AG04450 (cell line): ENCODE measurements around the gene KRT75. TPM values are rescaled to one million over a fixed set of nuclear protein-coding genes. Genes with fewer than 3 reads are reported as not detected.
"Not testable (repeated sequence)": the region's sequence is repeated elsewhere in the genome, so short reads cannot be mapped to it uniquely, and the experiment has no call there.

Source experiments
- CTCF ChIA-PET: fragments of 300-600, 350-600 bp; formaldehyde crosslinking; extraction: SDS; loops from one replicate; lab custom pipeline; 2022; ENCODE audit warnings: antibody characterized with exemption, inconsistent platforms; lab: Charles Lee
- POLR2A ChIA-PET: fragments of 350-600 bp; formaldehyde crosslinking; extraction: SDS; loops from one replicate; lab custom pipeline; 2021; ENCODE audit warnings: antibody characterized with exemption, inconsistent platforms; lab: Yijun Ruan, JAX
- DNase-seq: peaks from one replicate; pipeline ENCODE4 v3.0.0-alpha.2; 2011; ENCODE audit warnings: low read depth, low spot score
- H3K27ac ChIP-seq: one replicate; pipeline ENCODE4 v1.5.1; 2012; ENCODE audit warnings: low read depth, low read length, control low read depth
- H3K27me3 ChIP-seq: one replicate; pipeline ENCODE4 v1.6.0; 2012; ENCODE audit warnings: low read length; ENCODE audit not compliant: control insufficient read depth, insufficient read depth
- H3K4me3 ChIP-seq: 2 replicates; pipeline ENCODE4 v1.5.1; 2011; ENCODE audit warnings: mild to moderate bottlenecking, low read depth, low read length, control low read depth
- H3K9me3 ChIP-seq: 2 replicates; pipeline ENCODE4 v1.5.1; 2012; ENCODE audit warnings: low read length; ENCODE audit not compliant: control insufficient read depth, insufficient read depth
- CTCF ChIP-seq: IDR thresholded peaks from 2 replicates; pipeline ENCODE4 v1.5.1; 2011; ENCODE audit warnings: low read depth, low read length, control low read depth, inconsistent platforms
- polyA plus RNA-seq: library from polyadenylated mRNA; depleted of rRNA; stranded (reverse); fragments of >200 nt; gene quantifications from 2 replicates; pipeline ENCODE4 v1.2.3, GENCODE V29; 2011

The KRT75 gene
- polyA plus RNA-seq, 1 experiment: not detected

- CTCF ChIA-PET: no interaction called here
- no peak for DNase-seq
- peaks cover 2% of the 10 kb centered on the region for H3K27me3 ChIP-seq
Observed at GRCh38 chr12:52454411-52455201, 20.4 kb upstream of the KRT75 start.

GRCh38 chr12:52452101-52452500 lies 17.9 kb upstream of the KRT75 start, which contains the start of gene KRT6B:
TSS of gene KRT6B (minus strand) at chr12:52452146. CDS start at chr12:52452078, 68 bp downstream.
- Histone ChIP-seq H3K4me3 (no peak within 1 kb of the TSS), H3K9me3 (no peaks in the 10 kb centered on the region), H3K27me3 (peaks cover 5% of the 10 kb centered on the region), H3K27ac (no peak within 1 kb of the TSS)
- ChIA-PET CTCF (no interaction called here), POLR2A (no interaction called here)
- TF ChIP-seq CTCF: no peak
- DNase-seq: no peak

More at GRCh38 chr12:52454411-52455201, 20.4 kb upstream of the KRT75 start:
- POLR2A ChIA-PET: no interaction called here
- Histone ChIP-seq H3K4me3 (no peak overlapping the region), H3K9me3 (no peaks in the 10 kb centered on the region), H3K27ac (no peak overlapping the region)
- TF ChIP-seq CTCF: no peak

- no peak for TF ChIP-seq CTCF
- Histone ChIP-seq H3K27ac (no peak overlapping the region), H3K27me3 (peaks cover 5% of the 10 kb centered on the region), H3K9me3 (no peaks in the 10 kb centered on the region), H3K4me3 (no peak overlapping the region)
- CTCF ChIA-PET: no interaction called here
- POLR2A ChIA-PET: no interaction called here
- no peak for DNase-seq
Observed at GRCh38 chr12:52448228-52448627, 14.1 kb upstream of the KRT75 start.

GRCh38 chr12:52447196-52447595 lies 13.0 kb upstream of the KRT75 start:
- H3K27ac ChIP-seq, DNase-seq, H3K27me3 ChIP-seq, H3K4me3 ChIP-seq, H3K9me3 ChIP-seq, CTCF ChIA-PET, POLR2A ChIA-PET: not testable (repeated sequence)

- POLR2A ChIA-PET: no interaction called here
- Histone ChIP-seq H3K27ac (no peak overlapping the region), H3K9me3 (no peaks in the 10 kb centered on the region), H3K4me3 (no peak overlapping the region), H3K27me3 (peaks cover 5% of the 10 kb centered on the region)
- no peak for TF ChIP-seq CTCF
- CTCF ChIA-PET: no interaction called here
- DNase-seq: no peak
Observed at GRCh38 chr12:52446367-52447045, 12.3 kb upstream of the KRT75 start.
